ENCODE measurements around the gene TNRC18. TPM values are rescaled to one million over a fixed set of nuclear protein-coding genes. Genes with fewer than 3 reads are reported as not detected.
"Not testable (repeated sequence)": the region's sequence is repeated elsewhere in the genome, so short reads cannot be mapped to it uniquely, and the experiment has no call there.

TNRC18 gene
- total RNA-seq, 1 experiment from 2014 or later: 121 TPM

- no peak for DNase-seq (ENCODE audit: low spot score)
These were observed 152.8 kb downstream of the TNRC18 start for GRCh38 chr7:5270788-5271187.

- DNase-seq (ENCODE audit: low spot score): not testable (repeated sequence)
These were observed 153.5 kb downstream of the TNRC18 start for GRCh38 chr7:5269992-5270657.

GRCh38 chr7:5267829-5268228, 155.8 kb downstream of the TNRC18 start:
- not testable (repeated sequence) for DNase-seq (ENCODE audit: low spot score)

DNA sequence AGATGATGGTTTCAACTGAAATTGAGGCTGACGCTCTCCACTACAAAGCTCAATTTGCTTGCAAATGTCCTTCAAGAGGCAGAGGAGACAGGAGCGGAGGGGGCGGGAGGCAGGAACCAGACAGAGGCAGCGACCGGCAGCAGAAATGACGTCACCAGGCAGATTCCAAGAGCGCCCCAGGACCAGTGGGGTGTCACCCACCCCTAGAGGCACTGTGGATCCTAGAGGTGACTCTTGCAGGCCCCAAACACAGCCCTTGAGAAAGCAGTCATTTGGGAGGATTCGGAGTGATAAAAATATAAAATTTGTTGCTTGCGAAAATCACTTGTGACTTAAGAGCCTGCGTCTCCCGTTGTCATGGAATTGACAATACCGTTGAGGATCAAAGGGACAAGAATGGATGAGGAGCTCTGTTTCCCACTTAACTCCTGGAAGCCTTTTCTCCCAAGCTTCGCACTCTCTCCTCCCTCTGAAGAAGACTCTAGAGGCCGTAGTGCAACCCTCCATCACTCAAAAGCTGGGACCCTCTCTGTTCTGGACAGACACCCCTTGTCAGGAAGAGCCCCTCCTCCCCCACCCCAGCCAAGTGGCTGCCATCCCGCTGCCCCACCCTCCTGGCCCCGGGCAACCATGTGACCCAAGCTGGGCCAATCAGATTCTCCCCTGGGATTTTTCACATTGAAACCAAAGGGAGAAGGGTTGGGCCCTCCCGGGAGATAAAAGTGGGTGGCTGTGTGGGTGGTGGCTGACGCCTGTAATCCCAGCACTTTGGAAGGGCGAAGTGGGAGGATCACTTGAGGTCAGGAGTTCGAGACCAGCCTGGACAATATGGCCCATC, 157.2 kb downstream of the TNRC18 start:
- DNase-seq (ENCODE audit: low spot score): no peak

DNA sequence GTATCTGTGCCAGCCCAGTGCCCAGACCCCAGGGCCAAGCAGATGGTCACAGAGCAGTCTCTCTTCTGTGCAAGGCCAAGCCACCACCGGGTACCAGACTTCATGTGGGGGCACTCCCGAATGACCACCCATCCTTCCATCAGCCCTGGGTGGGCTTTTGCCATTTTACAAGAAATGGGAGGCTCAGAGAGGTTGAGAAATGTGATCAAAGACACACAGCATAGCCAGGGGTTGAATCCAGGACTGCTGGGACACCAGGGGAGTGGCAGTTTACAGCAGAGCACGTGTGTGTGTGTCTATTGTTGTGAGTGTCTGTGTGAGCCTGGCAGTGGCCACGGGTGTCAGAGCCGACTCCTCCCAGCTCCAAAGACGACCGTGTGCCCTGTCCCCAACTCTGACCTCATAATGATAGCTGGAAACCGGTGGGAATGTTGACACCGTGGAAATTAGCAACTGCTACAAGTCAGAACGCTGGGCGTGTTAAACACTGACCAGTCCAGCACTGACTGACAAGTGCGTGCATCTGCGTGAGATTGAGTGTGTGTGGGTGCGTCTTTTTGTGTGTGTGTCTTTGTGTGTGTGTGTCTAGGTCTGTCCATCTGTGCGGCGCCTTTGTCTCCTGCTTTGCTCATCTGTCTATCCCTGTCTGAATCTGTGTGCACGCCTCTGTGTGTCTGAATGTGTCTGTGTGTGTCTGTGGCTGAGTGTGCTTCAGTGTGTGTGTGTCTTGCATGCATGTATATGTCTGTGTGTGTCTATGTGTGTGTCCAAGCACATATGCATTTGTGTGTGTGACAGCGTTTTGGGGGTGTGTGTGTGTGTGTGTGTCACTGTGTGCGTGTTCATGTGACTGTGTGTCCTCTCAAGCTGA, 158.1 kb downstream of the TNRC18 start:
- no peak for DNase-seq (ENCODE audit: low spot score)

DNA sequence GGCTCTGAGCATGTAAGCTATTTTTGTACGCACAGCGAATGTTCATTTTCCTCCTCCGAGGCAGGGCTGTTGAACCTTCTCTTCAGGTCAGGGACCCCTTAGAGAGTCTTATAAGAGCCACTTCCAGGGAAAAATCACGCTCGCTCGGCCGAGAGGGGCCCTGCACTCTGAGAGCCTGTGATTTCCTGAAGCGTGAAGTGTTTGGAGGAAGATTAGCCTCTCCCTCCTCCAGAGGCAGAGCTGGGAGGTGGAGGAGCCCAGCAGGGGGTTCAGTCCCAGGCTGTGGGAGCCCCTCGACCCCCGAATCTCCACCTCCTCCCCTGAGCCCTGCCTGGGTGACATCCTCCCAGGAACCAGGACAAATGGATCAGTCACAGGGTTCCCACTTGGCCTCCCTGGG, 160.6 kb downstream of the TNRC18 start:
- DNase-seq (ENCODE audit: low spot score): not testable (repeated sequence)

DNA sequence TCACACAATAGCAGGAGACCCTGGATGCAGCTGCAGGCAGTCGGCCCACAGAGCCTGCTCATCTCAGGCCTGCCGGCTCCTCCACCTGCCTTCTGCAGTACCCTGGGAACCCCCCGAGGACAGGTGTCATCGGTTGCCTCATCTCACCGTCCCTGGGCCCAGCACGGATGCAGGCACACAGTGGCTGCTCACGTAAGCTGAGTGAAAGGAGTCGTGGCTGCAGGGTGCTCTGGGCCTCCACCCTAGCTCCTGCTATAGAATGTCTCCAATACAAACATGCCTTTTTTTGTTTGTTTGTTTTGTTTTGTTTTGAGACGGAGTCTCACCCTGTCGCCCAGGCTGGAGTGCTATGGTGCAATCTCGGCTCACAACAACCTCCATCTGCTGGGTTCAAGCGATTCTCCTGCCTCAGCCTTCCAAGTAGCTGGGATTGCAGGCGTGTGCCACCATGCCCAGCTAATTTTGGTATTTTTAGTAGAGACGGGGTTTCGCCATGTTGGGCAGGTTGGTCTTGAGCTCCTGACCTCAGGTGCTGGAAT, 163.0 kb downstream of the TNRC18 start:
- DNase-seq (ENCODE audit: low spot score): not testable (repeated sequence)

Other genes with a start within 250 kb of the TNRC18 start
- 64.0 and 72.0 TPM in 2 replicates for gene WIPI2, start 233.6 kb downstream of the TNRC18 start, total RNA-seq (2014; rRNA removed; shearing (Covaris generic))
- gene SLC29A4, start 140.9 kb downstream of the TNRC18 start, total RNA-seq (2014; rRNA removed; shearing (Covaris generic)): 7.1 and 8.5 TPM in 2 replicates
- gene FBXL18, start 90.0 kb upstream of the TNRC18 start, total RNA-seq (2014; rRNA removed; shearing (Covaris generic)): 14.7 and 16.1 TPM in 2 replicates
- gene ACTB, start 106.8 kb upstream of the TNRC18 start, total RNA-seq (2014; rRNA removed; shearing (Covaris generic)): 2,777 and 3,103 TPM in 2 replicates
- gene FSCN1, start 169.0 kb upstream of the TNRC18 start, total RNA-seq (2014; rRNA removed; shearing (Covaris generic)): 2.0 and 3.8 TPM in 2 replicates

All from HT-29 (cell line).